ENCODE data around the gene COL4A6.

DNA sequence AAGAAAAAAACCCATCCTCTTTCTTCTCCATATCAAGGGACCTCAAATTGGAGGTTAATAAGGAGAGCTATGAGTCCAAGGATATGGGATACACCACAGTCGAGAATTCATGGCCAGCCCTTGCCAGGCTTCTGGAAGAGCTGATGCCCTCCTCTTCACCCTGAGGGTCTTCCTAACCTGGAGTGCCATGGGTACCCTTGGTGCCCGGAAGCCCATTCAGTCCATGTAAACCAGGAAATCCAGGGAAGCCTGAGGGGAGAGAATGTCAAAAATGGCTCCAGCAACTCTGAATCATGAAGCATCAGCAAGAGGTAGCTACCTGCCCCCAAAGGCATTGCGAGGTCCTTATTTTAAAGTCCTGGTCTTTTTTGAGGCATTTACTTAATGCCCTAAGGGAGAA is 268.5 kb downstream of the COL4A6 start:
- TF ChIP-seq EZH2 (IDR thresholded peaks at IDR 0.05) (no peak), POLR2AphosphoS5 (IDR thresholded peaks at IDR 0.05; ENCODE audit: borderline replicate concordance, low read depth, low read length) (no peak)
